Neural progenitor cell (in vitro differentiated cells): Measurements from ENCODE around the gene TENT5C. TPM values are rescaled to one million over a fixed set of nuclear protein-coding genes. Genes with fewer than 3 reads are reported as not detected.

ENCODE experiments used
- DNase-seq: peaks from one replicate; pipeline ENCODE4 v3.0.0-alpha.2; 2016; ENCODE audit warnings: low spot score
- H2AFZ ChIP-seq: fragments of 200-600 bp; sonication (generic); replicated peaks from 2 replicates; pipeline ENCODE4 v1.6.1; 2016; ENCODE audit warnings: antibody characterized with exemption
- H3F3A ChIP-seq: fragments of 200-600 bp; sonication (generic); 2 replicates; pipeline ENCODE4 v1.6.1; 2016; ENCODE audit warnings: antibody characterized with exemption, low read depth
- H3K27ac ChIP-seq: fragments of 200-600 bp; sonication (generic); 2 replicates; pipeline ENCODE4 v1.5.1; 2016; ENCODE audit warnings: mild to moderate bottlenecking
- H3K27me3 ChIP-seq: fragments of 200-600 bp; sonication (generic); 2 replicates; pipeline ENCODE4 v1.6.1; 2016; ENCODE audit warnings: mild to moderate bottlenecking, moderate library complexity
- H3K36me3 ChIP-seq: fragments of 200-600 bp; sonication (generic); 2 replicates; pipeline ENCODE4 v1.5.1; 2016
- H3K4me1 ChIP-seq: fragments of 200-600 bp; sonication (generic); 2 replicates; pipeline ENCODE4 v1.6.1; 2016; ENCODE audit warnings: mixed run types
- H3K4me2 ChIP-seq: fragments of 200-600 bp; sonication (generic); 2 replicates; pipeline ENCODE4 v1.6.1; 2016
- H3K4me3 ChIP-seq: fragments of 200-600 bp; sonication (generic); 2 replicates; pipeline ENCODE4 v1.5.1; 2016
- H3K79me2 ChIP-seq: fragments of 200-600 bp; sonication (generic); 2 replicates; pipeline ENCODE4 v1.6.1; 2016; ENCODE audit warnings: low read depth
- H3K9ac ChIP-seq: fragments of 200-600 bp; sonication (generic); 2 replicates; pipeline ENCODE4 v1.6.1; 2016
- H3K9me3 ChIP-seq: fragments of 200-600 bp; sonication (generic); 2 replicates; pipeline ENCODE4 v1.5.1; 2016; ENCODE audit warnings: low read depth
- H4K20me1 ChIP-seq: fragments of 200-600 bp; sonication (generic); 2 replicates; pipeline ENCODE4 v1.6.1; 2016; ENCODE audit warnings: low read depth
- H3K27ac Mint-ChIP-seq: 3 replicates; pipeline ENCODE4 v1.8.0; 2021; ENCODE audit warnings: mixed read lengths
- H3K27me3 Mint-ChIP-seq: 2 replicates; pipeline ENCODE4 v1.8.0; 2022; ENCODE audit warnings: low read depth, mild to moderate bottlenecking, inconsistent platforms, moderate library complexity, mixed read lengths; ENCODE audit not compliant: insufficient read depth
- H3K36me3 Mint-ChIP-seq: 3 replicates; pipeline ENCODE4 v1.8.0; 2021; ENCODE audit warnings: mixed read lengths
- H3K4me1 Mint-ChIP-seq: 3 replicates; pipeline ENCODE4 v1.8.0; 2021; ENCODE audit warnings: mixed read lengths
- H3K4me3 Mint-ChIP-seq: 3 replicates; pipeline ENCODE4 v1.8.0; 2021; ENCODE audit warnings: mild to moderate bottlenecking, moderate library complexity, mixed read lengths
- H3K9me3 Mint-ChIP-seq: 3 replicates; pipeline ENCODE4 v1.8.0; 2020; ENCODE audit warnings: mixed read lengths
- EZH2 ChIP-seq: fragments of 200-600 bp; sonication (generic); IDR thresholded peaks from 2 replicates; pipeline ENCODE4 v1.6.1; 2017; ENCODE audit warnings: antibody characterized with exemption, mild to moderate bottlenecking, moderate library complexity
- EZH2phosphoT487 ChIP-seq: fragments of 200-600 bp; sonication (generic); IDR thresholded peaks from 2 replicates; pipeline ENCODE4 v1.6.1; 2017; ENCODE audit warnings: antibody characterized with exemption
- total RNA-seq: library from RNA; depleted of rRNA; stranded (reverse); fragments of >200 nt; gene quantifications from 2 replicates; pipeline ENCODE4 v1.2.3, GENCODE V29; 2015; ENCODE audit warnings: low replicate concordance
- TF ChIP-seq, protein P1 (sequence below): fragments of 200-600 bp; sonication (generic); IDR thresholded peaks from 2 replicates; pipeline ENCODE4 v1.5.1; 2017; ENCODE audit warnings: antibody characterized with exemption, mild to moderate bottlenecking

Gene TENT5C
- total RNA-seq, 1 donor from 2014 or later: 0.39 TPM

DNA sequence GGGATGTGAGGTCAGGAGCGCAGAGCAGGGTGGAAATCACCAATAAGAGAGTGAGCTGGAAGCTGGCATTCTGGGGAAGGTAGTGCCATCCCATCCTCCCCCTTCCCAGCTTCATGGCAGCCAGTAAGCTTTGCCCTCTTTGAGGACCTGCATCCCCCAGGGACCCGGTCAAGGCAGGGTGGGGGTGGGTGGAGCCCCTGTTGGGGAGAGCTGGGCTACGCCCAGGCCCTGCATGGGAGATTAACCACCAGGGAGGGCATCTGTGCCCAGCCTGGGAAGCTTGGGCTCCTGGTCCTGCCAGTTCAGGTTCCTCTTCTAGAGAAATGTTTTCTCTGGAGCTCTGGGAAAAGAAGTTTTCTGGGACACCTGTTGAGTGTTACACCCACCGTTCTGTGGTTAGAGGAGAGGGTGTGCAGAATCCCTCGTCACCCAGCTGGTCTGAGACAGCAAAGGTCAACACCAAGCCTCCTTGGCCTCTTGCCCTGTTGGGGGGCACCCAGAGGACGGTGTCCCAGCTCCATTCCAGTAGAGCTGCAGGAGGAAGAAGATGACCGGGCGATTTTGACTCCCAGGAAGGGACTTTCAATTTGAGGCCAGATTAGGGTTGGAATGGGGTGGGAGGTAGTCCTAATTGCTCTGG lies 30.1 kb upstream of the TENT5C start:
- Histone ChIP-seq H3K36me3 (no peaks in the 10 kb centered on the region), H3K9me3 (no peaks in the 10 kb centered on the region), H3F3A (no peaks in the 10 kb centered on the region), H3K79me2 (no peaks in the 10 kb centered on the region), H3K9ac (no peak overlapping the region), H2AFZ (no peak overlapping the region), H3K4me1 (peaks cover 11% of the 10 kb centered on the region), H3K4me2 (no peak overlapping the region), H3K27me3 (no peaks in the 10 kb centered on the region), H3K4me3 (no peak overlapping the region), H3K27ac (no peak overlapping the region), H4K20me1 (no peaks in the 10 kb centered on the region)
- TF ChIP-seq EZH2: no peak
- TF ChIP-seq, protein P1, sequence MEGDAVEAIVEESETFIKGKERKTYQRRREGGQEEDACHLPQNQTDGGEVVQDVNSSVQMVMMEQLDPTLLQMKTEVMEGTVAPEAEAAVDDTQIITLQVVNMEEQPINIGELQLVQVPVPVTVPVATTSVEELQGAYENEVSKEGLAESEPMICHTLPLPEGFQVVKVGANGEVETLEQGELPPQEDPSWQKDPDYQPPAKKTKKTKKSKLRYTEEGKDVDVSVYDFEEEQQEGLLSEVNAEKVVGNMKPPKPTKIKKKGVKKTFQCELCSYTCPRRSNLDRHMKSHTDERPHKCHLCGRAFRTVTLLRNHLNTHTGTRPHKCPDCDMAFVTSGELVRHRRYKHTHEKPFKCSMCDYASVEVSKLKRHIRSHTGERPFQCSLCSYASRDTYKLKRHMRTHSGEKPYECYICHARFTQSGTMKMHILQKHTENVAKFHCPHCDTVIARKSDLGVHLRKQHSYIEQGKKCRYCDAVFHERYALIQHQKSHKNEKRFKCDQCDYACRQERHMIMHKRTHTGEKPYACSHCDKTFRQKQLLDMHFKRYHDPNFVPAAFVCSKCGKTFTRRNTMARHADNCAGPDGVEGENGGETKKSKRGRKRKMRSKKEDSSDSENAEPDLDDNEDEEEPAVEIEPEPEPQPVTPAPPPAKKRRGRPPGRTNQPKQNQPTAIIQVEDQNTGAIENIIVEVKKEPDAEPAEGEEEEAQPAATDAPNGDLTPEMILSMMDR: no peak
- TF ChIP-seq EZH2phosphoT487: no peak
- H3K27me3 Mint-ChIP-seq: peaks cover 12% of the 10 kb centered on the region
- H3K27ac Mint-ChIP-seq: peak overlapping the region; percentile 7
- H3K4me3 Mint-ChIP-seq: no peak overlapping the region
- DNase-seq: no peak
- no peaks in the 10 kb centered on the region for H3K36me3 Mint-ChIP-seq
- H3K9me3 Mint-ChIP-seq: no peaks in the 10 kb centered on the region
- H3K4me1 Mint-ChIP-seq: peaks cover 7% of the 10 kb centered on the region

DNA sequence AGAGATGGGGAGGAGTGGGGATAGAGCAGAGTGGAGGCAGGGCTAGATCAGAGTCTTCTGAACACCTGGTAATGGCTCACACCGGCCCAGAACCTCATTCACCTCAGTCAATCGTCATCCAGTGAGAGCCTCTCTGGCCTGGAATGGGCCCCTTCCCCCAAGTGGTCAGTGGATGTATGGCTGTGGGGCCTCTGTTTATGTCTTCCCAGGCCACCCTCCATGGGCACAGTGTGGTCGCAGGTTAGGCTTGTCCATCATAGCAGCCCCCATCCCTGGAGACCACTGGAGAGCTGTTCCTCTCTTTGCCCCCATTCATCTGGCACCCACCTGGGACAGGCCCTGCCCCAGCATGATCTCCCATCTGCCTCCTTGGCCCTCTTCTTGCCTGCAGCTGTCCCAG lies 29.6 kb upstream of the TENT5C start:
- Histone ChIP-seq H3K36me3 (no peaks in the 10 kb centered on the region), H2AFZ (no peak overlapping the region), H3K4me1 (peaks cover 10% of the 10 kb centered on the region), H3K9me3 (no peaks in the 10 kb centered on the region), H3K27ac (no peak overlapping the region), H3F3A (no peaks in the 10 kb centered on the region), H3K79me2 (no peaks in the 10 kb centered on the region), H4K20me1 (no peaks in the 10 kb centered on the region), H3K4me2 (no peak overlapping the region), H3K4me3 (no peak overlapping the region), H3K27me3 (no peaks in the 10 kb centered on the region), H3K9ac (no peak overlapping the region)
- DNase-seq: no peak
- no peaks in the 10 kb centered on the region for H3K36me3 Mint-ChIP-seq
- no peak overlapping the region for H3K4me3 Mint-ChIP-seq
- peaks cover 10% of the 10 kb centered on the region for H3K27me3 Mint-ChIP-seq
- TF ChIP-seq, protein P1: no peak
- TF ChIP-seq EZH2 (no peak), EZH2phosphoT487 (no peak)
- H3K4me1 Mint-ChIP-seq: peaks cover 7% of the 10 kb centered on the region
- H3K9me3 Mint-ChIP-seq: no peaks in the 10 kb centered on the region
- H3K27ac Mint-ChIP-seq: peak overlapping the region; percentile 7

DNA sequence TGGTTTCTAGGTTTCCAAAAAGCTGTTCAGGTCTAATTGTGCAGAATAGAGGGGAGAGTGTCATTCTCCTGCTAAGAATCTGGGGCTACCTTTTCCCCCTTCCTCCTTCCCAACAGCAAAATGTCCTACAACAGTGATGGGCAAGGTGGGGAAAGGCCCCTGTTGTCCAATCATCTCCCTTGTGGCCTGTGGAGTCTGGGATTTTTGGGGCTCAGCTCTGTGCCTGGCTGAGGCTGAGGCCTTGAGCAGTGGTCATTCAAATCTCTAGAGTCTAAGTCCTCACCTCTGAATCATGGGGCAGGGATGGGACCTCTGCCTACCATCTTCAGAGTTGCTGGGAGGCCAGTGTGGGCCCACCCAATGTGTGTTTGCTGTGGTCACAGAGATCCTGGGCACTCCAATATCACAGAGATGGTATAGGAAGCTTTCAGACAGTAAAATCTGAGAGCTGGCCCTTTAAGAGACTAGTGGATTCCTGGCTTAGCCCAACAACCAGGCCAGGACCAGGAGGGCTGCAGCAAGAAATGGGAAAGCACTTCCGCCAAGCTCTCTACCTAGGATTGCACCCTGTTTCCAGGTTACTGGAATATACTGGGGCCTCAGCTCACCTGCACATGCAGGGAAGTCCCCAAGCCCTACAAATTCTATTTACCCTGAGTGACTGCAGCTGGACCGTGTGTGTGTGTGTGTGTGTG lies 28.5 kb upstream of the TENT5C start:
- Mint-ChIP-seq H3K27ac (no peak overlapping the region), H3K27me3 (peaks cover 5% of the 10 kb centered on the region), H3K36me3 (no peaks in the 10 kb centered on the region), H3K4me3 (no peak overlapping the region), H3K9me3 (no peaks in the 10 kb centered on the region), H3K4me1 (peaks cover 5% of the 10 kb centered on the region)
- H2AFZ ChIP-seq: no peak overlapping the region
- no peak overlapping the region for H3K9ac ChIP-seq
- H4K20me1 ChIP-seq: no peaks in the 10 kb centered on the region
- H3K9me3 ChIP-seq: no peaks in the 10 kb centered on the region
- no peak overlapping the region for H3K4me2 ChIP-seq
- no peaks in the 10 kb centered on the region for H3K27me3 ChIP-seq
- H3K4me3 ChIP-seq: no peak overlapping the region
- TF ChIP-seq EZH2 (no peak), EZH2phosphoT487 (no peak)
- TF ChIP-seq, protein P1: no peak
- H3K27ac ChIP-seq: no peak overlapping the region
- H3K79me2 ChIP-seq: no peaks in the 10 kb centered on the region
- H3K4me1 ChIP-seq: peaks cover 5% of the 10 kb centered on the region
- DNase-seq: no peak
- H3K36me3 ChIP-seq: no peaks in the 10 kb centered on the region
- H3F3A ChIP-seq: no peaks in the 10 kb centered on the region
